AG20443 (cell line): ENCODE measurements around the gene DNAH8.
A peak's percentile ranks its signal among the peaks of the same experiment; 100 is the strongest.
"Not testable (repeated sequence)": the region's sequence is repeated elsewhere in the genome, so short reads cannot be mapped to it uniquely, and the experiment has no call there.

Experiments
- DNase-seq: peaks from one replicate; pipeline ENCODE4 v3.0.0; 2012; ENCODE audit warnings: low spot score, mixed read lengths

Gene DNAH8

GRCh38 chr6:38715016-38715689 is at the start of gene DNAH8:
Gene DNAH8, plus strand, starts transcription at chr6:38715311. Its CDS starts 7,499 bp downstream, at chr6:38722810.
- peak; percentile 38 for DNase-seq

GRCh38 chr6:38671885-38672467 is 43.1 kb upstream of the DNAH8 start:
- DNase-seq: peak; percentile 80

- no peak for DNase-seq
Measured at GRCh38 chr6:38673397-38674165, 41.5 kb upstream of the DNAH8 start.

DNA sequence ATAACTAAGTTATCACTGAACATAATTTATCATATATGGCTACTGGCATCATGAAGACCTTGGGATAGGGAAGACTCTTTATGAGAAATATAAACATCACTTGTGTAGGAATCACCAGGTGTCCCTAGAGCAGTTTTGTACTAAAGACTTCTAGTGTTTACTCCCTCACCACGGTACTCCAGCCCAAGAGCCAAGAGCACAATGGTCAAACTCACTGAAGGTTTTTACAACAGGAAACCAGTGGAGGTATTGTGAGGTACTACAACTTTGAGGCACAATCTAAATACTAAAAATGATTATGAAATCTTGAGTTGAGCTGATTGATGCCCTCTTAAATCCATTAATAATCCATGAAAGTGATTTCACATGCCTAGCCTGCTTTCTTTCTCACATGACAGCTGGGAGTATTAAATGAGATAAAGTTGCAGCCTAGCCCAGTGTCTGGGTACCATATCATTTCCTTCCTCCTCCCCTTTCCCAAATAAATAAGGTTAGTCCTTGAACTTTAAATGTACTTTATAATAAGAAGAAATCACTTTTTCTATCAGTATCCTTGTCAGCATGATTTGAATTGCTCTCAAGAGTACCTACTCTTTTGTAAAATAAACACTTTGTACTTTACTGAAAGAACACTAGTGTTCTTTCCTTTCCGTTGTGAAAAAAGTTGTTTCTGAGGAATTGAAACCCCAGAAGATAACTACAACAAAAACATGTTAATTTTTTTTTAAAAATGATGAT is 38.7 kb upstream of the DNAH8 start:
- DNase-seq: no peak

GRCh38 chr6:38676974-38677544 is 38.1 kb upstream of the DNAH8 start:
- no peak for DNase-seq

- DNase-seq: no peak
Measured at GRCh38 chr6:38678178-38678760, 36.8 kb upstream of the DNAH8 start.

- no peak for DNase-seq
Measured at GRCh38 chr6:38679668-38680067, 35.4 kb upstream of the DNAH8 start.

GRCh38 chr6:38681850-38682249 is 33.3 kb upstream of the DNAH8 start:
- no peak for DNase-seq

GRCh38 chr6:38684237-38684636 is 30.9 kb upstream of the DNAH8 start:
- no peak for DNase-seq

GRCh38 chr6:38684904-38685303 is 30.2 kb upstream of the DNAH8 start:
- DNase-seq: no peak

GRCh38 chr6:38686270-38687042 is 28.7 kb upstream of the DNAH8 start:
- DNase-seq: no peak

- DNase-seq: no peak
Measured at GRCh38 chr6:38687043-38687353, 28.1 kb upstream of the DNAH8 start.

DNA sequence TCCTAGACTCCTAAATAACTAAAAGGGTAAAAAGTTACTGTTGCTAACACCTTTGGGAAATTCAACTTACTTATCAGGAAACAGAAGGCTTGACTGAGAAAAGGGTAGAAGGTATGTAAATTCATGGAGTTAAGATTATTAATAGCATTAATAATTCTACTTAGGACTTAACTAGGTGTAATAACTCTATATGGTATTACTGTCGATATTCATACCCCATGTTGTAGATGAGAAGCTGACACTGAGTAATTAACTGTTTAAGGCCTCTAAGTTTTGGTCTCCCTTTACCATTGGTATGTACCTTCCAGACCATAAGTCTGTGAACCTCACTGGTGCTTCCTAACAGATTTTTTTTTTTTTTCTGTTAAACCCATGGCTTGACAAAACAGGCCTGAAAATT is 27.6 kb upstream of the DNAH8 start:
- no peak for DNase-seq

DNA sequence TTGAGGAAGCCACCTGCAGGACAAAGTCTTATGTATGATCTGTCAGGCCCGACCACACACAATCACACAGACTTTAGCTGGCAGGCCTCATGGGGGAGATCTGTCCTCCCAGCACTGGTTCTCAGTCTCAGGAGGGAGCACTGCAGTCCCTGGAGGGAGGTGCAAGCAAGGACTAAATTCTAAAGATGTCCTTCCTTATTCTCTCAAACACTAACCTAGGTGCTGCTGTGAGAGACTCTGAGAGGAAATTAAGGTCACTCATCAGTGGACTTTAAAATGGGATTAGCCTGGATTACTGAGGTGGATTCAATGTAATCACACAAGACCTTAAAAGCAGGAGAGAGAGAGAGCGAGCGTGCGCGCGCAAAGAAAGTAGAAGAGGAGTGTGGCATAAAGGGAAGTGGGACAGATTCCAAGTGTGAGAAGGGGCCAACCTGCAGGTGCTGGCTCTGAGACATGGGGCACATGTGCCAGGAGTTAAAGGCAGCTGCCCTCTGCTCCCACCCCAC is 26.5 kb upstream of the DNAH8 start:
- no peak for DNase-seq

GRCh38 chr6:38695227-38695900 is 19.7 kb upstream of the DNAH8 start:
- no peak for DNase-seq

GRCh38 chr6:38695933-38696332 is 19.2 kb upstream of the DNAH8 start:
- no peak for DNase-seq

DNA sequence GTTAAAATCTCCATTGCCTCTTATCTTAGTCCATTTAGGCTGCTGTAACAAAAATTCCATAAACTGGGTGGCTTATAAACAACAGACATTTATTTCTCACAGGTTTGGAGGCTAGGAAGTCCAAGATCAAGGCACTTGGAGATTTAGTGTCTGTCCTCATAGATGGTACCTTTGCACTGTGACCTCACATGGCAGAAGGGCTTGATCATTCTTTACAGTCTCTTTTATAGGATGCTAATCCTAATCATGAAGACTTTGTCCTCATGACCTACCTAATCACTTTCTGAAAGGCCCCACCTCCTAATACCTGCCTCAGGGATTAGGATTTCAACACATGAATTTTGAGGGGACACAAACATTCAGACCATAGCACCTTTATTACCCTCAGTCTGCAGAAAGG is 18.8 kb upstream of the DNAH8 start:
- DNase-seq: no peak

DNA sequence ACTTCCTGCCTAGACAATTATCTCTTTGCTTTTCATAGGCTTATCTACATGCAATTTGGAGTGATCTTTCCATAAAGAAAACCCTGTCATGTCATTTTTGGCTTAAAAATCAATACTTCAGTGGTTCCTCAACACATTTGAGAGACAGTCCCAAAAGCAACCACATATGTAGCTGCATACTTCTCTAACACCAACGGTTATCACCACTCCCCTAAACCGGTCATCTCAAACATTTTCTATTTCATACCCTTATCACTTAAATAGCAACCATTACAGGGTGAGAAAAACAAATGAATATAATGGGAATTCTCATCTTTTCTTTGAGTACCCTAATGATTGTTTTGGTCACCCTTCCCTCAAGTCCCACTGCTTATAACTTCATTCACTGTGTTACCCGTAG is 17.3 kb upstream of the DNAH8 start:
- no peak for DNase-seq

DNA sequence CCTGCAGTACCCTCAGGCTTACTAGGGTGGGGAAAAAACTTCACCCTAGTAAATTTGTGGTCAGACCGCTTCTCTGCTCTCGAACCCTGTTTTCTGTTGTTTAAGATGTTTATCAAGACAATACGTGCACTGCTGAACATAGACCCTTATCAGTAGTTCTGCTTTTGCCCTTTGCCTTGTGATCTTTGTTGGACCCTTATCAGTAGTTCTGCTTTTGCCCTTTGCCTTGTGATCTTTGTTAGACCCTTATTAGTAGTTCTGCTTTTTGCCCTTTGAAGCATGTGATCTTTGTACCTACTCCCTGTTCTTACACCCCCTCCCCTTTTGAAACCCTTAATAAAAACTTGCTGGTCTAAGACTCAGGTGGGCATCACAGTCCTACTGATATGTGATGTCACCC is 15.4 kb upstream of the DNAH8 start:
- DNase-seq: not testable (repeated sequence)

DNA sequence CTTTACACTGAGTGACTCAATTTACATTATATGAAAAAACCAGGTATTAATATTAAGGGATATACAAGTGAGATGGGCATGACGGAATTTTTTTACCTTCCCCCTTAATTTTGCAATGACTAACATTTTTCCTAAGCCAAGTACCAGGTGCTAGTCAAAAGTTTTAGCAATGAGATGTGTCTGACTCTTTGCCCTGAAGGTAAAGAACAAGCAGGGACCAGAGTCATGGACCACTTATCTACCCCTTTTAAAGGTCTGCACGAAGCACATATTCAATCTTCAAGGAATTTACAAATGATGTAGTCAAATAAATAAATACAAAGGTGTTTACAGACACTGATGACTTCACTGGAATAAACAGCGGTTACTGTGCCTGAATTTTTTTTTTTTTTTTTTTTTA is 13.6 kb upstream of the DNAH8 start:
- no peak for DNase-seq
